ENCODE data around the gene CYSTM1.
A peak's percentile ranks its signal among the peaks of the same experiment; 100 is the strongest.

CYSTM1 gene

GRCh38 chr5:140213370-140213983 lies 38.5 kb downstream of the CYSTM1 start:
- no peak for DNase-seq (ENCODE audit: low spot score)

- no peak for DNase-seq (ENCODE audit: low spot score)
Observed at GRCh38 chr5:140214831-140215230, 39.8 kb downstream of the CYSTM1 start.

GRCh38 chr5:140215276-140215675 lies 40.3 kb downstream of the CYSTM1 start:
- DNase-seq (ENCODE audit: low spot score), result no peak

- DNase-seq (ENCODE audit: low spot score), result peak; percentile 52
Observed at GRCh38 chr5:140216478-140217074, 41.6 kb downstream of the CYSTM1 start.

GRCh38 chr5:140217299-140218026 lies 42.5 kb downstream of the CYSTM1 start:
- DNase-seq (ENCODE audit: low spot score), result peak; percentile 91

GRCh38 chr5:140219068-140219991 lies 44.3 kb downstream of the CYSTM1 start:
- no peak for DNase-seq (ENCODE audit: low spot score)

- no peak for DNase-seq (ENCODE audit: low spot score)
Observed at GRCh38 chr5:140220032-140220697, 45.2 kb downstream of the CYSTM1 start.

- DNase-seq (ENCODE audit: low spot score), result no peak
Observed at GRCh38 chr5:140220698-140221064, 45.7 kb downstream of the CYSTM1 start.

GRCh38 chr5:140221697-140222223 lies 46.8 kb downstream of the CYSTM1 start:
- DNase-seq (ENCODE audit: low spot score), result no peak

GRCh38 chr5:140222416-140222815 lies 47.4 kb downstream of the CYSTM1 start:
- no peak for DNase-seq (ENCODE audit: low spot score)

- peak; percentile 34 for DNase-seq (ENCODE audit: low spot score)
Observed at GRCh38 chr5:140223567-140223966, 48.6 kb downstream of the CYSTM1 start.

- no peak for DNase-seq (ENCODE audit: low spot score)
Observed at GRCh38 chr5:140224658-140225057, 49.7 kb downstream of the CYSTM1 start.

- no peak for DNase-seq (ENCODE audit: low spot score)
Observed at GRCh38 chr5:140225396-140225795, 50.4 kb downstream of the CYSTM1 start.

GRCh38 chr5:140227046-140227445 lies 52.1 kb downstream of the CYSTM1 start:
- no peak for DNase-seq (ENCODE audit: low spot score)

- no peak for DNase-seq (ENCODE audit: low spot score)
Observed at GRCh38 chr5:140228364-140228837, 53.4 kb downstream of the CYSTM1 start.

GRCh38 chr5:140230373-140230772 lies 55.4 kb downstream of the CYSTM1 start:
- no peak for DNase-seq (ENCODE audit: low spot score)

- no peak for DNase-seq (ENCODE audit: low spot score)
Observed at GRCh38 chr5:140232731-140233130, 57.7 kb downstream of the CYSTM1 start.

GRCh38 chr5:140234377-140234989 lies 59.5 kb downstream of the CYSTM1 start:
- DNase-seq (ENCODE audit: low spot score), result no peak

- DNase-seq (ENCODE audit: low spot score), result no peak
Observed at GRCh38 chr5:140235791-140236551, 61.0 kb downstream of the CYSTM1 start.
